Measurements from ENCODE around the gene ART1.
"Not testable (repeated sequence)": the region's sequence is repeated elsewhere in the genome, so short reads cannot be mapped to it uniquely, and the experiment has no call there.

Gene ART1

GRCh38 chr11:3635641-3636375 lies 9.1 kb upstream of the ART1 start:
- no peak for DNase-seq (ENCODE audit: extremely low read depth, low read depth)
- no peak for TF ChIP-seq CTCF (IDR thresholded peaks at IDR 0.05; ENCODE audit: low read depth, low read length)

- no peak for TF ChIP-seq CTCF (IDR thresholded peaks at IDR 0.05; ENCODE audit: low read depth, low read length)
- no peak for DNase-seq (ENCODE audit: extremely low read depth, low read depth)
These were observed 7.7 kb upstream of the ART1 start for GRCh38 chr11:3637201-3637600.

- no peak for DNase-seq (ENCODE audit: extremely low read depth, low read depth)
- TF ChIP-seq CTCF (IDR thresholded peaks at IDR 0.05; ENCODE audit: low read depth, low read length): no peak
These were observed 6.4 kb upstream of the ART1 start for GRCh38 chr11:3638513-3638912.

GRCh38 chr11:3639841-3640240 lies 5.1 kb upstream of the ART1 start:
- no peak for DNase-seq (ENCODE audit: extremely low read depth, low read depth)
- no peak for TF ChIP-seq CTCF (IDR thresholded peaks at IDR 0.05; ENCODE audit: low read depth, low read length)

GRCh38 chr11:3641191-3641590 lies 3.7 kb upstream of the ART1 start:
- DNase-seq (ENCODE audit: extremely low read depth, low read depth): no peak
- no peak for TF ChIP-seq CTCF (IDR thresholded peaks at IDR 0.05; ENCODE audit: low read depth, low read length)

- TF ChIP-seq CTCF (IDR thresholded peaks at IDR 0.05; ENCODE audit: low read depth, low read length): no peak
These were observed 3.2 kb upstream of the ART1 start, which contains the start of gene ART5 for GRCh38 chr11:3641701-3642070. TSS of gene ART5 (minus strand) at chr11:3641992. CDS start at chr11:3641862, 130 bp downstream.

GRCh38 chr11:3642071-3642951 lies 2.6 kb upstream of the ART1 start:
- peak; percentile 23 for DNase-seq (ENCODE audit: extremely low read depth, low read depth)
- TF ChIP-seq CTCF (IDR thresholded peaks at IDR 0.05; ENCODE audit: low read depth, low read length): no peak

More at GRCh38 chr11:3641701-3642070, 3.2 kb upstream of the ART1 start, which contains the start of gene ART5:
- DNase-seq (ENCODE audit: extremely low read depth, low read depth): no peak

GRCh38 chr11:3643102-3643546 lies 1.8 kb upstream of the ART1 start:
- DNase-seq (ENCODE audit: extremely low read depth, low read depth): not testable (repeated sequence)

Measured in AG09319 (cell line).